IPS DF 19.7 (cell line): ENCODE data around the gene DBT.
"Not testable (repeated sequence)": the region's sequence is repeated elsewhere in the genome, so short reads cannot be mapped to it uniquely, and the experiment has no call there.

Experiments
- DNase-seq: peaks from one replicate; pipeline ENCODE4 v3.0.0-alpha.2; 2013; ENCODE audit warnings: low read depth, low spot score

The DBT gene

DNA sequence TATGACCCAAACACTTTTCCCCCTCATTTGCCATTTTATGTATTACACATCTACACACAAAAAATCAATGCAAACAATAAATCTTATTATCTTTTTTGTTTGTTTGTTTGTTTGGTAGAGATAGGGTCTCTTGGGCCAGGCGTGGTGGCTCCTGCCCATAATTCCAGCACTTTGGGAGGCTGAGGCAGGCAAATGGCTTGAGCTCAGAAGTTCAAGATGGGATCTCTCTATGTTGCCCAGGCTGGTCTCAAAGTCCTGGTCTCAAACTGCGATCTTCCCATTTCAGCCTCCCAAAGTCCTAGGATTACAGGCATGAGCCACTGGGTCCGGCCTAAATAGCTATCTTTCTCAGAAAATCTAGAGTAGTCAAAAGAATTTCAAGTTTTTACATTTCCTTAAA, 1.2 kb upstream of the DBT start:
- no peak for DNase-seq

DNA sequence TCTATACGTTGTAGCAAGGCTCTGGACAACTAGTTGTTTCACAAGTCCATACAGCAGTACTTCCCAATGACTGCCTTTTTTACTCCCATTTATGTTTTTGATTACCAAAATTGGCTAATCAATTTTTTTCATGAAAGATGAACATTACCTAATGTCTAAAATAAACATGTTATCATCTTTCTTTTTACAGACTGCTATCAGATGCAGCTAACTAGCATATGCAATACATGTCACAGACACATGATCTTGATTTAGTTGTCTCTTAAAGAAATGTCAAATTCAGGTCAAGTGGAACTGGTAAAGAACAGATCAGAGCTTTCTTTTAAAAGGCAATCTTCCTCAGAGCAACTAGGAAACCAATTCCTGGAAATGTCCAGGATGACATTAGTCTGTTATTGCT, 630 bp upstream of the DBT start:
- no peak for DNase-seq

DNA sequence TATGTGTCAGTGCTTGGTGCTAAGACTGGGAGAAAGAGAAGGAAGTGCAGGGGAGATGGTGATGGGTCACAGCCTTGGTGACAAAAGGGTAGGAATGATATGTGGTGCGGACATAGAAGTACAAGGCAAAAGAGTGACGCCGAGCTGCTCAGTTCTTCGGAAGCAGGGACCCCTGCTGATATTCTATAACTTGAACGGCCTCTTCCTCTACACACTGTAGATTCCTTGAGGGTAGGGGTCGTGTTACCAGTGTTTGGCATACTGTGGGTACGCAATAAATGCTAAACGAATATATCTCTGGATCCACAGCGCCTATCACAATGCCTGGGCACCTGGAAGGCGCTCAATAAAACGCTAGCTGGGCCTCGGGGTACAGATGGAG, 488 bp downstream of the DBT start:
- DNase-seq: no peak

DNA sequence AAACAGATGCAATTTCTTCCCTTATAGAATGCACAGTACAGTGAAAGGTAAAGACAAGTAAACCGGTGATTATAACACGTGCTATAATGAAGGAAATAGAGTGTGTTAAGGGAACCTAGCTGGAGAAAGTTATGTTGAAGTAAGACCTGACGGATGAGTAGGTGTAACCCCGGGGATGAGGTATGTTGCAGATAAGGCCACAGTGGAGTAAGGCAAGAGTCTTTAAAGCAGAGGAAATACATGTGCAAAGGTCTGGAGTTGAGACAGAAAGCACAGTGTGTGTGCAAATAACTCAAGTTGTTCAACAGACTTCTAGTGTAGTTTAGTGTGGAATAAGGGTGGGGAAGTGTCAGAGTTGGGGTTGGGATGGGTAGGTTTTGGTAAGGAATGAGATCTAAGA, 2.9 kb downstream of the DBT start:
- DNase-seq: no peak

DNA sequence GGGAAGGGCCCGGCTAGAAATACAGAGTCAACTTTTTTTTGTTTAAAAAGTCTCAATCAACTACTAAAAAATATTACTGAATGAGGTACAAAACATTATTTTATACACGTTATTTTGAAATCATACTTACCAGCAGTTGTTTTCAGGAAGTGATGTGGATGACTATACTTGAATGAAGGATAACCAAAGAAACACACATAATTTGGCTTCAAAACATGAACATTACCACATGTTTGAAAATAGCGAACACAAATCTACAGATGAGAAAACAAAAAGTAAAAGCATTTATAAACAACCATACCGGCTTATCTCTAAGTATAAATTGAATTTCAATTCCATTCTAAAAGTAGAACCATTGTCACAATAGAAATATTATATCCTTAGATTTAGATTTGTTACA, 9.0 kb downstream of the DBT start:
- no peak for DNase-seq

DNA sequence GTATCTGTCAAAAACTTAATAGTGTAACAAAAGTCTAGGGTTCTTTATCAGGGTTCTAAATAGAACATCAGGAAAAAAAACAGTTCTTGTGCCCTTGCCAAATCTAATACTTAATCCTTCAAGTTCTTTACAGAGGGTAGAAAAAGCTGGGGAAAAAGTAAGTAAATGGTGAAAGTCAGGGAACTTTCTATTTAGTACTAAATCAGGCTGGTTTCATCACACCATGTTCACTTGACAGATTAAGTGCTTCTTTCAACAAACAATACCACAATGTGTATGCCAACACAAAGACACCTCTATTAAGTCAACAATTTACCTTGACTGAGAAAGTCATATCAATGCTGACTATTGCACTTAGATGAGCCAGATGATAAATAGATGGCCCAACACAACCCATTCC, 9.7 kb downstream of the DBT start:
- DNase-seq: no peak

DNA sequence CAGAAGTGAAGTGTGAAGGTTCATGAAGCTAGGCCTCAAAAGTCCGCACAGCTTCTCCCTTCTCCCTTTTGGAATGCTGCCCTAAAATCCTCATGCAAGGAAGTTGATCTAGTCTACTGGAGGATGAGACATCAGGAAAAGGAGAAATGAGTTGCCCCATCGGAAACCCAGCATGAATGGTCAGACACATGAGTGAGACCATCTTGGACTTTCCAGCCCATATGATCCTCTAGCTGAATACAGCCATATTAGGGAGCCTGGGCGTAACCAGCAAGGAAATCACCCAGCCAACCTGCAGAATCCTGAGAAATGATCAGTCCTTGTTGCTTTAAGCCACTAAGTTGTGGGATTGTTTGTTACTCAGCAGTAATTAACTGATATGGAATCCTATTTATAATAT, 12.5 kb downstream of the DBT start:
- no peak for DNase-seq

DNA sequence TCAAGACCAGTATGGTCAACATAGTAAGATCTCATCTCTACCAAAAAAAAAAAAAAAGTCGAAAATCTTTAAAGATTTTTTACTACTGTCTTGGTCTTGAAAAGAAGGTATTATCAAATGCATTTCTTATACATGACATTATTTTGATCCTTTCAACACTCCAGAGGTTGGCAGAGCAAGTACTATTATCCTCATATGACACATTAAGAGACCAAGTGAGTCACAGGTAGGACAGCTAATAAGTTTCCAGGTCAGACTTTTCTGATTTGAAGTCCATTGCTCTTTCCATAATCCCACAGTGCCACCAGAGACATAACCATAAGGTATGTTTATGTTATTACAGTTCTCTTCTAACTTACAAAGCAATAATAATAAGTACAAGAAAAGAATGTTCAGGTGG, 15.2 kb downstream of the DBT start:
- DNase-seq: no peak

DNA sequence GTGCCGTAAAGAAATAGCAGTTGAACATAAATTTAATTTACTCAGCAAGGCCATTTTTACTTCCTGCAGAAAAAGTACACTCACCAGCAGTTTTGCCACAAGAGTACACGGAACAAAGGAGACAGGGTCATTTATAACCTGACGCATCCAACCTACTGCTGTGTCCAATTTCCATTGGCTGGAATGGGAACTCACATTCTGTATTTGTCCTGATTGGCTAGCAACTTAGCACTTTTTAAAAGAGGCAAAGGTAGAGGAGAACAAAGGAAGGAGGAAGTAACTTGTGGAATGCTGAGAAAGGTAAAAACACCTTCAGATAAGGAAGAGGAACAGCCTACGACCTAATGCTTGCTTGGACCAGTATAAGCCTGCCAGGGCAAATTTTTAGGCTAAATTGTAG, 16.1 kb downstream of the DBT start:
- DNase-seq: not testable (repeated sequence)

DNA sequence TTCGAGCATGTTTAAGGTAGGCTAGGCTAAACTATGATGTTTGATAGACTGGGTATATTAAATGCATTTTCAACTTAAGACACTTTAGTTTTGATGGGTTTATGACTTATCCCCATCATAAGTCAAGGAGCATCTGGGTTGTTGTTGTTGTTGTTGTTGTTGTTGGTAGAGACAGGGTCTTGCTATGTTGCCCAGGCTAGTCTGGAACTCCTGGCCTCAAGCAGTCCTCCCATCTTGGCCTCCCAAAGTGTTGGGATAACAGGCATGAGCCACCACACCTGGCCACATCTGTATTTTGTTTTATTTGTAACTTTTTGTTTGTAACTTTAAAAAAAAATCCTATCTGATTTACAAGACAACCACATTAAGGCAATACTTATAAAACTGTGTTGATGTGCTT, 17.5 kb downstream of the DBT start:
- DNase-seq: no peak

DNA sequence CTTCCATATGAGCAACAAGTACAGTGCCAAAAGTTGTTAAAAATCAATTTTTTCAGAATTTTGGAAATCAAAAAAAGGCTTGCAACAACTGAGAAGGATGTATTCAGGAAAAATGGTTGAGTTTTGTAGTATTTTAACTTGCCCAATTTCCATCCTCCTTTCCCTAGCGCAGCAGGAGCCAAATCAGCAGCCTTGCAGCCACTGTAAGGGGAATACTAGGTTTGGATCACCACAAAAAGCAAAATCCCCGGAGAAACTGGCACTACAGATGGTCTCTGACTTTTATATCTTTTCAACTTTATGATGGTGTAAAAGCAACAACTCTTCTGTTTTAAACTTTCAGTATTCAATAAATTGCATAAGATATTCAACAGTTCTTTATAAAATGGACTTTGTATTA, 17.9 kb downstream of the DBT start:
- no peak for DNase-seq

DNA sequence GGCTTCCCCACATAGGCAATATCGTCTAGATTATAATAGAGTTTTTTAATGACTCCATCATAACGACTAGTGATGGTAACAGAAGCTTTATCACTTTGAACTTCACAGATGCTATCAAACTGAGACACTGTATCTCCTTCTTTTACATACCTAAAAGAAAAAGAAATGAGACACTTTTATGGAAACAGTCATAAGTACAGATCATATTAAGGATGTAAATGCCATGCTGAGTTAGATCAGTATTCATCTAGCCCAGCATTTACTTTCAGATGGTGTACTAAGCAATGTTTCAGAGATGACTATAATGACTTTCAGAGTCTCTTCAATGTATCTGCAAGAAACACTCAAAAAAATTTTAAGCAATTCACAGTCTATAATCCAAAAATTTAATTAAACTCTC, 18.9 kb downstream of the DBT start:
- no peak for DNase-seq

DNA sequence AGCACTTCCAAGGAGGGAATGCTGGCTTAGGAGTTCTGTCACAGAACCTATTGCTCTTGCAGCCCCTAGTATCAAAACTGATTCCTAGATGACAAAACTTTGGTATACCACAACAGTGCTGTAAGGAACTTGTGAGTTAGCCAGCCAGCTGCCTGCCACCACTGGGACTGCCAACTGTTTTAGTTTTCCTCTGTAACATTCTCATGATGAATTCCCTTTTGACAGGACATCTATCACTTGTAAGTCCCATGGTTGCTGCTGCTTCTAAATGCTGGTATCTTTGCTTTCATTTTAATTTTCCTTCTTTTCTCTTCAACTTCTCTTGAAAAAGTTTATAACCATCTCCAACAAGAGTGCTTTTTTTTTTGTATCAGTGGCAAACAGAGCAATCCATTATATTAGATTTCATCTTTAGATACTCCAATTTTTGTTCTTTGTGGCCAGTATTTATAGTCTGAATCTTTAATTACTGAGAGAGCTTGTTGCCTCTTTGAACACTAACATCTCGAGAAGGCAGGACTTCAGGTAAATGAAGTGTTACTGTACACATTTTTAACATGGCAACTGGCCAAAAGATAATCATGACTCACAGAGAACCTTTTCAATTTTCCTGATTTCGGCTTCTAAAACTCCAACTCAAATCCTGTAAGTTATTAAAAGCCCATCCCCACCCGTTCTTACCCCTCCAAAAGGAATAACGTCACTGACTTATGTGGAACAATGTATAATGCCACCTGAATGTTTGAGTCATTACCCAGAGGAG, 19.8 kb downstream of the DBT start:
- DNase-seq: no peak

DNA sequence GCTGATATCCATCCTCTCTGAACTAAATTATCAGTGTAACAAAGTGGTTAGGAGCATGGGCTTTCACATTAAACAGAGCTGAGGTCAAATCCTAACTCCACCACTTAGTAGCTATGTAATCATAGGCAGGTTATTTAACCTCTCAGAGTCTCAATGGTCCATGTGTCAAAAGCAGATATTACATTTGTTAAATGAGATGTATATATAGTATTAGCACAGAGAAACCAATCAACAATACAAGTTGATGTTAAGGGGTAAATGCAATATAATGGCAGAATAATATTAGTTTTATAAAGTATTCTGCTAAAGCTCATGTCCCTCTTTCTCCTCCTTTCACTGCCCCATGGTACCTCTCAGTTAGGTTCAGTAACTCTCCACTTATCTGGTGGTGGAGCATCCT, 27.2 kb downstream of the DBT start:
- DNase-seq: no peak

DNA sequence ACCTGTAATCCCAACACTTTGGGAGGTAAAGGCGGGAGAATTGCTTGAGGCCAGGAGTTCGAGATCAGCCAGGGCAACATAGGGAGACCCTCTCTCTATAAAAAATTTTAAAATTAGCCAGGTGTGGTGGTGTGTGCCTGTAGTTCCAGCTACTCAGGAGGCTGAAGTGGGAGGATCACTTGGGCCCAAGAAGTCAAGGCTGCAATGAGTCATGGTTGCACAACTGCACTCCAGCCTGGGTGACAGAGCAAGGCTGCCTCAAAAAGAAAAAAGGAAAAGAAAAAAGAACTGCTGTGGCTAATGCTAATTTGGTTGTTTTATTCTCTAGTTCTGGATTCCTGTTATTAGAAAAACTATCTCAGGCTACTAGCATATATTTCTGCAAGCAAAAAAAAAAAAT, 29.8 kb downstream of the DBT start:
- no peak for DNase-seq

DNA sequence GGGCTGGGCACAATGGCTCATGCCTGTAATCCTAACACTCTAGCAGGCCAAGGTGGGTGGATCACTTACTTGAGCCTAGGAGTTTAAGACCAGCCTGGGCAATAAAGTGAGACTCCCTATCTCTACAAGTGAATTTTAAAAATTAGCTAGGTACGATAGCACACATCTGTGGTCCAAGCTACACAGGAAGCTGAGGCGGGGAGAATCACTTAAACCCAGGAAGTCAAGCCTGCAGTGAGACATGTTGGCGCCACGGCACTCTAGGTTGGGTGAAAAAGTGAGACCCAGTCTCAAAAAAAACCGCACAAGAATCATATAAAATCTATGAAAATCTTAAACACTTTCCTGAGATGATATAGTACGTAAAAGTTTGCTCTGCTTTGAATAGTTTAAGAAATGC, 30.2 kb downstream of the DBT start:
- DNase-seq: no peak

DNA sequence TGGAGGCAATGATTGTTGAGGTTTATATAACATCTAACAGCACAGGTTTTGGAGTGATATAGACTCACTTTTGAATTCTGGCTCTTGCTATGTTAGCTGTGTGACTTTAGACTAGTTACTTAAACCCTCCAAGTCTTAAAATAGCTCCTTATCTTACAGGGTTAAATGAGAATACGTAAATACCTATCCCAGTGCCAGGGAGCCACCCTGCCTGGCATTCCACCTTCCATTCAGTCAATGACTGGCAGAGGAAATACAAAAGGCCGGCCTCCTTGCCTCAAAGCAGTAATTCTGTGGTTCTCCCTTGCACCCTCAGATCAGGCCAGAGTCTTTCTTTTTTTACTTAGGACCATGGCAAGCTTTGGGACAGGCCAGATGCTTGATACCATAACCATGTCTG, 31.8 kb downstream of the DBT start:
- no peak for DNase-seq

DNA sequence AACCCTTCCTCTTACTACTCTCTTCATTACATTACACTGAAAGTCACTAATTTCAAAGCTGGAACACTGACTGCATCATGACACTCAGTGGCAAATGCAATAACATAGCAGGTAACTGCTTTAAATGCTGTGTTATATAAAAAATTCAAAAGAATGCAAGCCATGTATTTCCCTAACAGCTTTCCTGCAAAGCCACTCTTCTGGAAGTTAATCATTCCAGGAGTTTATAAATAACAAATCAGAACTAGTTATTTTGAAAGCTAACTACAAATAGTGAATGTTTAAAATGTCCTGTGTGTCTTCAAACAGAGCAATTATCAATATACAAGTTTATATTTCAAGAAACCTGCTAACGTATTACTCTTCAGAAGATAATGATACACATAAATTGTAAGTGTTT, 34.5 kb downstream of the DBT start:
- DNase-seq: no peak

DNA sequence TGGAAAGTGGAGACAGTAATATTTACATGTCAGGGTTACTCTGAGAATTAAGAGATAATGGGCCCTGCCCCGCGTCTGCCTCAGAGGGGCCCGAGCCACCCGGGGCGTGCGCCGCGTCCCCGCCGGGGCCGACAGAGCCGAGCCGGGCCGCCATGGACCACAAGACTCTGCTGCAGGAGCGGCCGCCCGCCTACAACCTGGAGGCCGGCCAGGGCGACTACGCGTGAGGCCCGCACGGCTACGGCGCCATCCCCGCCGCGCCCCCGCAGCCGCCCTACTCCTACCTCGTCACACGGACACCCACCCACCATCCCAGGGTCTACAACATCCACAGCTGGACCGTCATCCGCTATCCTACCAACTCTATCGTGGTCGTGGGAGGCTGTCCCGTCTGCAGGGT, 36.5 kb downstream of the DBT start:
- no peak for DNase-seq

DNA sequence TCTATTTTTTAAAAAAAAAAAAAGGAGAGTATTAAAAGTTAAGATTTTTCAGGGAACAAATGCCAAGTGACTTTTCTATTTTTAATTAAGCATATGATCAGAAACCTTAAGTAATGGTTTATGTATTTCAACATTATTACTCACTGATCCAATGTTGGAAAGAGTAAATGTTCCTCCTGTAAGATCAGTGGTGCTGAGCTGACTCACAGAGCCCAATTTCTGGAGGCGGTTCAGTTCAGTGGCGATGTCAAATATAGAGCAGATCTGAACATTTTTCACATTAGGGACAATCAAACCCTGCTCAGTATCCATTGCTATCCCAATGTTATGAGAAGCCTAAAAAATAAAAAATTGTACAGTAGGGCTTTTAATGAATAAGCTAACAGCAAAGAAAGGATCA, 43.3 kb downstream of the DBT start:
- no peak for DNase-seq

DNA sequence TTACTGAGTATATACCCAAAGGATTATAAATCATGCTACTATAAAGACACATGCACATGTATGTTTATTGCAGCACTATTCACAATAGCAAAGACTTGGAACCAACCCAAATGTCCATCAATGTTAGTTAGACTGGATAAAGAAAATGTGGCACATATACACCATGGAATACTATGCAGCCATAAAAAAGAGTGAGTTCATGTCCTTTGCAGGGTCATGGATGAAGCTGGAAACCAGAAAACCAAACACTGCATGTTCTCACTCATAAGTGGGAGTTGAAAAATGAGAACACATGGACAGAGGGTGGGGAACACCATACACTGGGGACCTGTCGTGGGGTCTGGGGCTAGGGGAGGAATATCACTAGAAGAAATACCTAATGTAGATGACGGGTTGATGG, 44.0 kb downstream of the DBT start:
- DNase-seq: not testable (repeated sequence)

DNA sequence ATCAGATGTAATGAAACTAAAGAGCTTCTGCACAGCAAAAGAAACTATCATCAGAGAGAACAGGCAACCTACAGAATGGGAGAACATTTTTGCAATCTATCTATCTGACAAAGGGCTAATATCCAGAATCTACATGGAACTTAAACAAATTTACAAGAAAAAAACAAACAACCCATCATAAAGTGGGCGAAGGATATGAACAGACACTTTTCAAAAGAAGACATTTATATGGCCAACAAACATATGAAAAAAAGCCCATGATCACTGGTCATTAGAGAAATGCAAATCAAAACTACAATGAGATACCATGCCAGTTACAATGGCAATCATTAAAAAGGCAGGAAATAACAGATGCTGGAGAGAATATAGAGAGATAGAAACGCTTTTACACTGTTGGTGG, 44.5 kb downstream of the DBT start:
- DNase-seq: not testable (repeated sequence)

DNA sequence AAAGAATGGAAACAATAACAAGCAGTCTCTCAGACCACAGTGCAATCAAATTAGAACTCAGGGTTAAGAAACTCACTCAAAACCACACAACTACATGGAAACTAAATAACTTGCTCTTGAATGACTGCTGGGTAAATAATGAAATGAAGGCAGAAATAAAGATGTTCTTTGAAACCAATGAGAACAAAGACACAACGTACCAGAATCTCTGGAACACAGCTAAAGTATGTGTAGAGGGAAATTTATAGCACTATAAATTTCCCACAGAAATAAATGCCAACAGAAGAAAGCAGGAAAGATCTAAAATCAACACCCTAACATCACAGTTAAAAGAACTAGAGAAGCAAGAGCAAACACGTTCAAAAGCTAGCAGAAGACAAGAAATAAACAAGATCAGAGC, 46.9 kb downstream of the DBT start:
- not testable (repeated sequence) for DNase-seq

DNA sequence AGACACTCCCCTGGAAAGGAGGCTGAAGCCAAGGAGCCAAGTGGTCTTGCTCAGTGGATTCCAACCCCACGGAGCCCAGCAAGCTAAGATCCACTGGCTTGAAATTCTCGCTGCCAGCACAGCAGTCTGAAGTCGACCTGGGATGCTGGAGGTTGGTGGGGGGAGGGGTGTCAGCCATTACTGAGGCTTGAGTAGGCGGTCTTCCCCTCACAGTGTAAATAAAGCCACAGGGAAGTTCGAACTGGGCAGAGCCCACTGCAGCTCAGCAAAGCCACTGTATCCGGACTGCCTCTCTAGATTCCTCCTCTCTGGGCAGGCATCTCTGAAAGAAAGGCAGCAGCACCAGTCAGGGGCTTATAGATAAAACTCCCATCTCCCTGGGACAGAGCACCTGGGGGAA, 49.6 kb downstream of the DBT start:
- not testable (repeated sequence) for DNase-seq
